ENCODE results near the gene SLC4A2. TPM values are rescaled to one million over a fixed set of nuclear protein-coding genes. Genes with fewer than 3 reads are reported as not detected.

SLC4A2 gene
- total RNA-seq, 1 experiment from 2014 or later = 164 TPM

GRCh38 chr7:151056283-151056665 is 3.1 kb upstream of the SLC4A2 start:
- H3K9me3 Mint-ChIP-seq = no peaks in the 10 kb centered on the region
- peaks cover 19% of the 10 kb centered on the region for H3K27me3 Mint-ChIP-seq (ENCODE audit: low read depth)
- no peak overlapping the region for H3K27ac Mint-ChIP-seq
- no peak for ATAC-seq
- H3K36me3 Mint-ChIP-seq = no peaks in the 10 kb centered on the region; the same call in 1 of the 2 replicates
- H3K4me3 Mint-ChIP-seq = peak overlapping the region; percentile 98
- no peak for DNase-seq (ENCODE audit: low spot score)
- TF ChIP-seq ZBTB21 (CRISPR knock-in tag; IDR thresholded peaks at IDR 0.05; ENCODE audit: borderline replicate concordance) = no peak
- TF ChIP-seq KAT7 (CRISPR knock-in tag; IDR thresholded peaks at IDR 0.05; ENCODE audit: borderline replicate concordance) = no peak
- no peak for TF ChIP-seq PRDM15 (CRISPR knock-in tag; IDR thresholded peaks at IDR 0.05)
- no peak for TF ChIP-seq FOXJ3 (CRISPR knock-in tag; IDR thresholded peaks at IDR 0.05; ENCODE audit: borderline replicate concordance)
- no peak for TF ChIP-seq SP1 (CRISPR knock-in tag; conservative IDR thresholded peaks at IDR 0.05)
- H3K4me1 Mint-ChIP-seq = peaks cover 31% of the 10 kb centered on the region
- ChIA-PET POLR2A (no interaction called here), CTCF (interaction anchor here (1.5 to 2.5 kb wide), 6 partner anchors 21 to 55 kb away, joined by 3 to 22 read pairs (median 8); partner anchors contain the start of gene ABCB8)

- peak; percentile 1; the same call in 1 of the 2 replicates for ATAC-seq
- peak; percentile 69 for DNase-seq (ENCODE audit: low spot score)
- peaks cover 37% of the 10 kb centered on the region for H3K4me1 Mint-ChIP-seq
- peak overlapping the region; percentile 98 for H3K4me3 Mint-ChIP-seq
- peak overlapping the region; percentile 36 for H3K27ac Mint-ChIP-seq
- TF ChIP-seq ZNF425 (CRISPR knock-in tag; conservative IDR thresholded peaks at IDR 0.05) = no peak
- TF ChIP-seq ZBTB43 (CRISPR knock-in tag; IDR thresholded peaks at IDR 0.05) = no peak
- no peak for TF ChIP-seq SMAD3 (CRISPR knock-in tag; IDR thresholded peaks at IDR 0.05; ENCODE audit: borderline replicate concordance)
- TF ChIP-seq CTCF (IDR thresholded peaks at IDR 0.05) = peak; percentile 24; the same call in 1 of the 2 replicates
- peaks cover 17% of the 10 kb centered on the region for H3K27me3 Mint-ChIP-seq (ENCODE audit: low read depth)
- no peaks in the 10 kb centered on the region; the same call in 1 of the 2 replicates for H3K36me3 Mint-ChIP-seq
- ChIA-PET POLR2A (interaction anchor here (0.6 kb wide), 1 partner anchor 1974 kb away, joined by 3 read pairs; no protein-coding TSS in a partner anchor), CTCF (interaction anchor here (0.9 to 2.7 kb wide), 10 partner anchors 11 to 64 kb away, joined by 3 to 22 read pairs (median 7); partner anchors contain the start of gene ABCB8)
- H3K9me3 Mint-ChIP-seq = no peaks in the 10 kb centered on the region
Measured at GRCh38 chr7:151056666-151057505, 2.5 kb upstream of the SLC4A2 start.

GRCh38 chr7:151057506-151057988 is 1.8 kb upstream of the SLC4A2 start, which contains the start of gene CDK5:
TSS of gene CDK5 (minus strand) at chr7:151057897. CDS start at chr7:151057848, 49 bp downstream.
- no peak for DNase-seq (ENCODE audit: low spot score)
- H3K27ac Mint-ChIP-seq = peak within 1 kb of the TSS; percentile 93
- CTCF ChIA-PET = interaction anchor here (0.9 to 2.7 kb wide), 10 partner anchors 10 to 65 kb away, joined by 3 to 22 read pairs (median 7); partner anchors contain the start of gene ABCB8
- TF ChIP-seq STAT6 (CRISPR knock-in tag; conservative IDR thresholded peaks at IDR 0.05; ENCODE audit: low read depth) (no peak), IRF1 (CRISPR knock-in tag; IDR thresholded peaks at IDR 0.05) (no peak), CBFB (CRISPR knock-in tag; IDR thresholded peaks at IDR 0.05; ENCODE audit: low read depth) (no peak), E2F4 (CRISPR knock-in tag; IDR thresholded peaks at IDR 0.05; ENCODE audit: borderline replicate concordance, low read depth) (no peak)

More at GRCh38 chr7:151057506-151057988, 1.8 kb upstream of the SLC4A2 start, which contains the start of gene CDK5:
- no peaks in the 10 kb centered on the region for H3K9me3 Mint-ChIP-seq
- POLR2A ChIA-PET = interaction anchor here (0.6 kb wide), 1 partner anchor 1975 kb away, joined by 3 read pairs; no protein-coding TSS in a partner anchor
- peak within 1 kb of the TSS; percentile 98 for H3K4me3 Mint-ChIP-seq
- H3K36me3 Mint-ChIP-seq = no peaks in the 10 kb centered on the region; the same call in 1 of the 2 replicates
- H3K4me1 Mint-ChIP-seq = peaks cover 40% of the 10 kb centered on the region
- ATAC-seq = peak; percentile 2
- H3K27me3 Mint-ChIP-seq (ENCODE audit: low read depth) = peaks cover 10% of the 10 kb centered on the region
